ENCODE results near the gene FBXO9.

The FBXO9 gene

GRCh38 chr6:53095270-53095669, 30.1 kb downstream of the FBXO9 start:
- DNase-seq (ENCODE audit: low read depth) = no peak

GRCh38 chr6:53095716-53096115, 30.5 kb downstream of the FBXO9 start:
- DNase-seq (ENCODE audit: low read depth) = no peak

- DNase-seq (ENCODE audit: low read depth) = no peak
These were observed 35.4 kb downstream of the FBXO9 start for GRCh38 chr6:53100561-53100960.

- no peak for DNase-seq (ENCODE audit: low read depth)
These were observed 35.8 kb downstream of the FBXO9 start for GRCh38 chr6:53101006-53101405.

DNA sequence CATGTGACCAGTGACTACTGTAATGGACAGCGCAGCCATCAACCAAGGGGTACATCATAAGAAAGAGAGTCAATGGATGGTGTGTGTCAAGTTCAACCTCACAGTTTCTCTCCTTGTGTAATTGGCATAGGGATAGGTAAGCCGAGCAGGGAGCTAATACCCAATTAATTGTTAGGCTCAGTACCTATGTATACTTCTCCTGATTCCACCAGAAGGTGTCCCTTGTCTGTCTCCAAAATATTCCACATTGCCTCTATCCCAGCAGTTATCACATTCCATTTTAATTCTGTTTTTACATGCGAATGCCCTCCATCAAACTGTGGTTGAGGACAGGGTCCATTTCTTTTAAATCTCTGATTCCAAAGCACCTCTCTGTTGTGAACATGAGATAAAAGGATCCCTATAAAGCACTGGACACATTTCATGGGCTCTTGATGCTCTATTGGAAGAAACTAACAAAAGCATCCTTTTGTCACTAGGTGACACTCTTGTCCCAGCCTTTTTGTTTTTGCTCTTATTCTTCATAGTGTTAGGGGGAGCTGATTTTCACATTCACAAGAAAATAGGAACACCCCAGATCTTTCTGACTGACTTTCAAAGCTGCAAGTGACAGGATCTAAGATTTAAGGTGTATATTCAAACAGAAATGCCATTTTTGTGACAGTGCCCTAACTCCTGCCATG, 38.9 kb downstream of the FBXO9 start:
- DNase-seq (ENCODE audit: low read depth) = no peak

- DNase-seq (ENCODE audit: low read depth) = no peak
These were observed 39.7 kb downstream of the FBXO9 start for GRCh38 chr6:53104916-53105315.

DNA sequence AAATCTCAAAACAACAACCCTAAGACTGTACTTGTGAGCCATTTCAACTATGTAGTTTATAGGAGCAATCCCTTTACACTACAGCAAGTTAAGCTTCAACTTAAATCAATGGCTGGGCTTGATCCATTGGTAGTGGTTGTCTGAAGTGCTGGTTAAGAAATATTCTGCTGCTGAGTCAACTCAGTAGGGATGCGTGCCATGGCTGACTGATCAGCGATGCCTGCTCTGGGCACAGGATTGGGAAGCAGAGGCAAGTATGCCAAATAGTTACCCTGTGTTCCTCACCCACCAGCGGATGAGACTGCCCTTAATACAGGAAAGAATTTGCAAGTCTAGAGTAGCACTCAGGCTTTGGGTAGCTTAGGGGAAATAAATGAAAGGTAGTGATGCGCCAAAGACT, 41.9 kb downstream of the FBXO9 start:
- no peak for DNase-seq (ENCODE audit: low read depth)

GRCh38 chr6:53109612-53110011, 44.4 kb downstream of the FBXO9 start:
- DNase-seq (ENCODE audit: low read depth) = no peak

GRCh38 chr6:53111865-53112264, 46.7 kb downstream of the FBXO9 start:
- DNase-seq (ENCODE audit: low read depth) = no peak

DNA sequence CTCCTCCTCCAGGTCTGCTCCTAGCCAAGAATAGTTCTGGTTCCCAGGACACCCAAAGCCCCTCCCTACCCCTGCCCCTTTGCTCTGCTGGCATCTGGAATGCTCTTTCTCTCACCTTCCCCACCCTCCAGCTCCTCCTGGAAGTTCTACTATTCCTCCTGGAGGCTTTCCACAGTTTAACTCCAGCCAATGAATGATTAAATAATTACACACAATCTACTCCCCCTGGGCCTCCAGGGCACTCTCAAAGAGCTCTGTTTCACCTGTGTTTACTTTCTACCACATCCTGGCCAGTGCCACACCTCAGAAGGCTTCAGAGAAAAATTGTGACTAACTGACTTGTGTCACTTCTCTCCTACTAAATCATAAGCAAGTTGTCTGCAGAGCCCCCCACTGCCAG, 47.2 kb downstream of the FBXO9 start:
- no peak for DNase-seq (ENCODE audit: low read depth)

GRCh38 chr6:53112871-53113270, 47.7 kb downstream of the FBXO9 start:
- no peak for DNase-seq (ENCODE audit: low read depth)

GRCh38 chr6:53113742-53114141, 48.5 kb downstream of the FBXO9 start:
- no peak for DNase-seq (ENCODE audit: low read depth)

- no peak for DNase-seq (ENCODE audit: low read depth)
These were observed 49.9 kb downstream of the FBXO9 start for GRCh38 chr6:53115113-53115512.

GRCh38 chr6:53115741-53116140, 50.5 kb downstream of the FBXO9 start:
- no peak for DNase-seq (ENCODE audit: low read depth)

DNA sequence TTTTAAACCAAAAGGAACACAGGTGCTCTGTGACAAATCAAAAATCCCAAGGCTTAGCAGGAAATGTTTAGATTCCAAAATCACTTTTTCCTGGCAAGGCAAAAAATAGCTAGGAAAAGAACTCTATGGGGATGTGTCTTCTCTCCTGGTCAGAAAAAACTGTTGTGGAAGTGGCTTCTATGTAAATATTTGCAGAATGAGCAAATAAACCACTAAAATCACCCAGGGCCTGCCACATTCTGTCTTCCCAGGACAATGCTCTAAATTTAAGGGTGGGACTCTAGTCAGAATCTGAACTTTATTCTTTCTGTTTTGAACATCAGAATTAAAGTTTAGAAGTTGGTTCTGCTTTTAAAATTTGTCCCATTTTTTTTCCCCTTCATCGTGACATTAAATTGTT, 54.1 kb downstream of the FBXO9 start:
- DNase-seq (ENCODE audit: low read depth) = no peak

- DNase-seq (ENCODE audit: low read depth) = no peak
These were observed 54.7 kb downstream of the FBXO9 start for GRCh38 chr6:53119772-53120409.

DNA sequence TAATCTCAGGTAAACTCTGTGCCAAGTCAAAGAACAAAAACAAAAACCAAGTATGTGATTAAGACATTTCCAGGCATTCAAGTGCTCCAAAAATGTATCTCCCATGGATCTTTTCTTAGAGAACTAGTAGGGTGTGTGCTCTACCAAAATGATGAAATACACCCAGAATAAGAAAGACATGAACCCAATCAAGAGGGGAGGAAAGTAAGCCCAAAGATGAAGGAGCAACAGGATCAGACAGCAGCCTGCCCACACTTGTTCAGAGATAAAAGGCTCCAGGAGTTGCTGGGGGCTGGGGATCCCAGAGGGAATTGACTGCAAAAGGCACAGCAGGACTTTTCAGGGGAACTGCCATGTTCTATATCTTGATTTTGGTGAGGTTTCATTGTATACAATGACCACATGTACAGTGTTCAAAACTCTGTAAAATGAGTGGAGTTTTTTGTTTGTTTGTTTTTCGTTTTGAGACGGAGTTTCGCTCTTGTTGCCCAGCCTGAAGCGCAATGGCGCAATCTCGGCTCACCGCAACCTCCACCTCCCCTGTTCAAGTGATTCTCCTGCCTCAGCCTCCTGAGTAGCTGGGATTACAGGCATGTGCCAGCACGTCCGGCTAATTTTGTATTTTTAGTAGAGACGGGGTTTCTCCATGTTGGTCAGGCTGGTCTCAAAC, 59.1 kb downstream of the FBXO9 start:
- no peak for DNase-seq (ENCODE audit: low read depth)

DNA sequence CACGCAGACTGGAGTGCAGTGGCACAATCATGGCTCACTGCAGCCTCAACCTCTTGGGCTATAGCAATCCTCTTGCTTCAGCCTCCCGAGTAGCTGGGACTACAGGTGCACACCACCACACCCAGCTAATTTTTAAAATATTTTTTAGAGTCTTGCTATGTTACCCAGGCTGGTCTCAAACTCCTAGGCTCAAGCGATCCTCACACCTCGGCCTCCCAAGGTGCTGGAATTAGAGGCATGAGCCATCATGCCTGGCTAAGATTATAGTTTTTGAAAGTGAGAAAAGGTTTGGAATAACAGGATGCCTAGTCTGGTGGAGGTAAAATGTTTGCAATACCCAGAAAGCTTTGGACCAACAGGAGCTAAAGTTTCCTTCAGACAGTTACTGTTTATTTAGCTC, 60.1 kb downstream of the FBXO9 start:
- no peak for DNase-seq (ENCODE audit: low read depth)

- no peak for DNase-seq (ENCODE audit: low read depth)
These were observed 63.6 kb downstream of the FBXO9 start for GRCh38 chr6:53128842-53129241.

DNA sequence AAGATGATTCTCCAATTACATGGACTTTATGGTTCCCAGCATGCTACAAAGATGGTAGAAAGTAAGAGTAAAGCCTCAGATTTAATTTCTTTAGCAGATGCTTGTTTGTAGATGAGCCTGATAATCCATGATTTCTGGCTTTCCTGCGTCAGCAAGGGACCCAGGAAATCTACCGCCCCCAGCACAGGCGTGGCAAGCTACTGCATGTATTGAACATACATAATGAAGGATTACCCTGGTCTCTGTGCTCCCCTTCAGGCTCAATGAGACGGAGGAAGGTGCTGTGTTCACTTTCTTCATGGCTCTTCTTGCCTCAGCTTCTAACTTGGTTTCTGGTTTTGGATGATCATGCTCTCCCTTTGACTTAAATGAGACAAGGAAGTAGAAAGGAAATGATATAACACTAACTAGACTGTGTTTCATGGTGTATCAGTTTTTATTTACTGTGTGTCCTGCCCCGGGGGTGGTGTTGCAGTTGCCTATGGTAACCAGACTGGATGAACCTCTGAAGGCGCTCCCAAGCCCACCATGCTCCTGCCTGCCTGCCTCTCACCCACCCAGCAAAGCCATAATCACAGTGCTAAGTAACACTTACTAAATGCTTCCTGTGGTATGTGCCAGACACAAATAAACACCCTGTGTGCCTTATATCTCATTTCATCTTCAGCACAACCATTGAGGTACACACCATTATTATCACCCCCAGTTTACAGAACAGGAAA, 65.5 kb downstream of the FBXO9 start:
- no peak for DNase-seq (ENCODE audit: low read depth)

DNA sequence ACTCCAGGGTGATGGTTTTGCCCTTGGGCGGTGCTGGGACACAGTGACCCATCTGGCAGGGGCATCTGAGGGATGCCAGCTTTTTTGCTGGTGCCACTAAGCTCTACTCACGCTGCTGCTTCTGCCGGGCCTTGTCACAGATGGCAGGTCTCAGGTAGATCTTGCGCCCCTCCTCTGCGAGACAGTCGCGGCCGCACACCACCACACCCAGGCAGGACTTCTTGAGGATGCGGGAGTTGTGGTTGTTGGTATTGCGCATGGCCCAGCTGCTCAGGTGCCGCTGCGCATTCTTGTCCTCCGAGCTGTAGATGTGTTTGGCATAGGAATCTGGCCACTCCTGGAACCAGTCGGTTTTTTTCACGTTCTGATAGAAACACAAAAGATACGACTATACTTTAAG, 68.8 kb downstream of the FBXO9 start:
- DNase-seq (ENCODE audit: low read depth) = no peak

- DNase-seq (ENCODE audit: low read depth) = no peak
These were observed 69.5 kb downstream of the FBXO9 start for GRCh38 chr6:53134601-53135235.
